NCI-H2081 (cell line): ENCODE results near the gene ZNHIT1.
"Not testable (repeated sequence)": the region's sequence is repeated elsewhere in the genome, so short reads cannot be mapped to it uniquely, and the experiment has no call there.

Experiments used
- DNase-seq, 2 experiments: peaks; one replicate each; lab custom pipeline; 2025; lab: John Stamatoyannopoulos, UW

The ZNHIT1 gene

GRCh38 chr7:101186844-101187428, 31.0 kb upstream of the ZNHIT1 start:
- DNase-seq = no peak

DNA sequence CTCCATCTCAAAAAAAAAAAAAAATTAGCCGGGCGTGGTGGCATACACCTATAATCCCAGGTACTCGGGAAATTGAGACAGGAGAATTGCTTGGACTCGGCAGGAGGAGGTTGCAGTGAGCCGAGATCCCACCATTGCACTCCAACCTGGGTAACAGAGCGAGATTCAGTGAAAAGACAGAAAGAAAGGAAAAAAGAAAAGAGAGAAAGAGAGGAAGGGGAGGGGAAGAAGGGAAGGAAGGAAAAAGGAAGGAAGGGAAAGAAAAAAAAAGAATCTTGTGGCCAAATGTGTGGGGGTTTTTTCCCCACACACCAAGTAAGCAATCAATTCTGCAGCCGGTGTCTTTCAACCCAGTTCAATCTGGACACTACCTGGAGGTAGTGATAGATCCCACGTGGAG, 28.9 kb upstream of the ZNHIT1 start:
- DNase-seq = no peak

DNA sequence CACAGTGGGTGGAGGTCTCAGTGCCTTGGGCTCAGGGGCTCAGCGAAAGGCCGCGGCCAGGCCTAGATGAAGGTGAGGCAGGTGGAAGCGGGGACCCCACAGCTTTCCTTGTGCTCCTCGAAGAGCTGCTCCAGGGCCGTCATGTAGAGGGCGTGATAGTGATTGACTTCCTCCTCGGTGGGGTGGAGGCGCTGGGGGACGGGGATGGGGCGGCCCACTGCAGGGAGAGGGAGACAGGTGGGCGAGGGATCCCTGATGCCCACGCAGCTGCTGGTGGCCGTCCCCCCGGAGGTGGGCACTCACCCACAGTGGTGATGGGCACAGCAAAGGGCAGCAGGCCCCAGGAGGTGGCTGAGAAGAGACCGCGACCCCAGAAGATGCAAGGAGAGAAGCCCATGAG, 22.1 kb upstream of the ZNHIT1 start:
- DNase-seq = no peak

- DNase-seq = no peak
These were observed 20.0 kb upstream of the ZNHIT1 start for GRCh38 chr7:101197991-101198390.

DNA sequence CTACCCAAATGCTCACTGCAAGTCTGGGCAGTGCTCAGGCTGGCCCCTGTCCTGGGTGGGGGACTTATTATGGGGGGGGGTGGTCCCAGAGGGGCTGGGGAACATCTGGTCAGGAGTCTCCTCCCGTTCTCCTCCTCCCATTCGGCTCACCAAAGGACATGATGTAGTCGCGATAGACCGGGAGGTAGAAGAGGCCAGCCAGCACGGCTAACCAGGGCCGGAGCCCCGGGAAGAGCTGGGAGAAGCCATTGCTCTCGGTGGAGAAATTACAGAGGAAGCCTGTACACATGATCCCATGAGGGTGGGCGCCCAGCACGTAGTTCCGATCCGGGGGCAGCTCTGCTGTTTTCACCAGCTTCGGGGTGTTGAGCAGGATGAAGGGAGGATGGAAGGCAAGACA, 19.5 kb upstream of the ZNHIT1 start:
- no peak for DNase-seq

GRCh38 chr7:101199522-101199921, 18.4 kb upstream of the ZNHIT1 start:
- not testable (repeated sequence) for DNase-seq

- DNase-seq = no peak
These were observed 17.5 kb upstream of the ZNHIT1 start for GRCh38 chr7:101200504-101200861.

DNA sequence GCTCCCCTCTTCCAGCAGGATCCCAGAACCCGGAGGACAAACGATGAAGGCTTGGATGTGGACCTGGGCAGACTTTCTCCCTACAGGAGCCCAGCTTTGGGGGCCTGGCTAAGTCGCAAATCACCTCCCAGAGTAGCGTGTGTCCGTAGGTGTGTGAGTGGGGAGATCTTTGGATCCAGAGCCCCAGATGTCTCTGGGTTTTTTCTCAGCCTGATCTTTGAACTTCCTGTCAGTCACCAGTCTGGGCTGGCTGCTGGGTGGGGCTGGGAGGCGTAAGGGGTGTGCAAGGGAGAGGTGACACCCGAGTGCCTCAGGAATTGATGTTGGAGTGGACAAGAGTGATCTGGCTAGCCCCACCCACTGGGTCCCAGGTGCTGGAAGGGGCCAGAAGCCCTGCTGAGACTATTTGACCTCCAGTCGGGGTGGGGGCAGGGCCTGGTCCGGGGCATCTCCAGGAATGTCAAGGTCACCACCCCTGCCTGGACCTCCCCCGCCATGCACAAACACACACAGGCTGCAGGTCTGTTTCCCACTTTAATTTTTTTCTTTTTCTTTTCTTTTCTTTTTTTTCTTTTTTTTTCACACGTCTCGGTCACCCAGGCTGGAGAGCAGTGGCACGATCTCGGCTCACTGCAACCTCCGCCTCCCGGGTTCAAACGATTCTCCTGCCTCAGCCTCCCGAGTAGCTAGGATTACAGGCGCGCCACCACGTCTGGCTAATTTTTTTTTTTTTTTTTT, 16.9 kb upstream of the ZNHIT1 start, which contains the start of gene MOGAT3:
Gene MOGAT3 (minus strand): TSS at position 175 of the 738 bp plus-strand sequence. CDS start 182 bp downstream, outside the sequence.
- no peak for DNase-seq

DNA sequence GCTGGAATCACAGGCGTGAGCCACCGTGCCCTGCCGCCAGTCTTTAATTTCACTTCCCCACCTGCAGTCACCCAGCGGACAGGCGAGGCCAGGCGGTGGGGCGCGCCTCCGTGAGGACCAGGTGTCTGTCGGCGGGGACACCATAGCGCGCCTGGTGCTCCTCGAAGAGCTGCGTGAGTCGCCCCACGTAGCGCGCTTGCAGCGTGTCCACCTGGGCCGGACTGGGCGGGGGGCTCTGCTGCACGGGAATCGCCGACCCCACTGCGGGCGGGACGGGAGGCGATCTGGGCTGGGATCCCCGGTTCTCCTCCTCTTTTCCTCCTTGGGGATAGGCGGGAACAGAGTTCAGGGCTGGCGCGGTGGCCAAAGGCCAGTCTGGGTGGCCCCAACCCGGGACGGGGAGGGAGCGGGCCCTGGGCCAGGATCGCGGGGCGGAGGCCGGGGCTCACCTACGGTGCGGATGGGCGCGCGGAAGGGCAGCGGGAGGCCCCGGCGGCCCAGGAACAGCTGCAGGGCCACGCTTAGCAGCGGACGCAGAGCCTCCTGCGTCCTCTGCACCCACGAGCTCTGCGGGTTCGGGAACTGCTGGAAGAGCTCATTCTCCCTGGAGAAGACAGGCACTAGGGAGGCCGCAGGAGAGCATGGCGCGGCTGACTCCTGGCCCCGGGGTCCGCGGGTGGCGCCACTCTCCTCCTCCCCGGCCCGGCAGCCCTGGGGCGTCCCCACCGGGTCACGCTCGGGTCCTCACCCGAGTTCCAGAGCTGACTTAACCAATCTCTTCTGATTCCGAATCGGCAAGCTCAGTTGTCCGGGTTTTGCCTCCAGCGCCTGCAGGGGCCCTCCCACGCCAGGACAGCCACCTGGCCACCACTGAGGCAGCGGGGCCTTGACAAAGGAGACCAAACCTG, 16.0 kb upstream of the ZNHIT1 start:
- no peak for DNase-seq

GRCh38 chr7:101202603-101202918, 15.4 kb upstream of the ZNHIT1 start:
- DNase-seq = no peak

- DNase-seq = not testable (repeated sequence)
These were observed 13.9 kb upstream of the ZNHIT1 start for GRCh38 chr7:101203740-101204738.

DNA sequence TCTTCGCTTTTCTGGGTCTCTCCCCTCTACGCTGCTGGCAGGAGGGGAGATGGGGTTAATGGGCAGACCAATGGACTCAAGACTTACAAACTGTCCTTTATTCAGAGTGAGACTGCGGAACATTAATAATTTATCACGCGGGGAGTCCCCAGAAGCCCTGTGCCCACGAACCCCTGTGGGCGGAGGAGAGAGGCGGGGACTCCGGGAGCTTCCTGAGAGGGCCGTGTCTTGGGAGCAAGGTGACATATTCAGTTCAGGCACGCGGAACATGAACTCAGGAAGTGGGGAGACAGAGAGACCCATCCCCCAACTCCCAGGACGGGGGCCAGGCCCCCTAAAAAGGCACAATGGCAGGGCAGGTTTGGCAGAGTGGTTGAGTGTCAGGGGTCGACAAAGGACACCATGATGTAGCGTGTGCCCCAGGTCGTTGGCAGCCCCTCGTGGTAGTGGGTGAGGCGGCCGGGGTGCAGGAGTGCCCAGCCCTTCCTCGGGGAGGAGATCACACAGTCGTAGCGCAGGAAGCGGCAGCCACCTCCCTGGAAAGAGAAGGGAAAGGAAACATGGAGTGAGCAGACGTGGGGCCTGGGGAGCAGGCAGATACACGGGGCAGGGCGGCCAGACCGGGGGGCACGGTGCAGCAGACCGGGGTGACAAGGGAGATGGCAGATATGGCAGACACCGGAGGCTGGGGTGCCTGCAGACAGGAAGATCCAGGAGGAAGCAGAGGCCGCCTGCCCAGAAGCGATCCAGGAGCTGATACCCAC, 11.9 kb upstream of the ZNHIT1 start:
- DNase-seq = no peak

- no peak for DNase-seq
These were observed 11.3 kb upstream of the ZNHIT1 start for GRCh38 chr7:101206665-101207042.

- no peak for DNase-seq
These were observed 10.5 kb upstream of the ZNHIT1 start for GRCh38 chr7:101207459-101207858.

DNA sequence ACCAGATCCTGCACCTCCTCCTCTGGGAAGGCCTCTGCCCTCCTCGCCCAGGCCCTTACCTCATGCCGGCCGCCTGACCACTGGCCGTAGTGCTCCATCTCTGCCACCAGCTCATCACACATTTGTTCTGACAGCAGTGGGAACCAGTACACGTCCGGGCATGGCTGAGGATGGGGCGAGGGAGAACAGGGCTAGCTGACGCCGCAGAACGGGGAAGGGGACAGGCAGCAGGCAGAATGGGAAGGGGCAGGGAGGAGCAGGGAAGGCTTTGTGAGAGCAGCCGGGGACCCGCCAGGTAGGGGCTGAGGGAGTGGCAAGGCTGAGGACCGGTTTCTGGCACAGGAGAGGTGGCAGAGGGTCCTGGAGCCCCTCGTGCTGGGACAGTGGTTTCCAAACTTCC, 9.2 kb upstream of the ZNHIT1 start:
- DNase-seq = no peak

- no peak for DNase-seq
These were observed 7.8 kb upstream of the ZNHIT1 start for GRCh38 chr7:101210143-101210542.

- DNase-seq = no peak
These were observed 6.5 kb upstream of the ZNHIT1 start for GRCh38 chr7:101211501-101211900.

DNA sequence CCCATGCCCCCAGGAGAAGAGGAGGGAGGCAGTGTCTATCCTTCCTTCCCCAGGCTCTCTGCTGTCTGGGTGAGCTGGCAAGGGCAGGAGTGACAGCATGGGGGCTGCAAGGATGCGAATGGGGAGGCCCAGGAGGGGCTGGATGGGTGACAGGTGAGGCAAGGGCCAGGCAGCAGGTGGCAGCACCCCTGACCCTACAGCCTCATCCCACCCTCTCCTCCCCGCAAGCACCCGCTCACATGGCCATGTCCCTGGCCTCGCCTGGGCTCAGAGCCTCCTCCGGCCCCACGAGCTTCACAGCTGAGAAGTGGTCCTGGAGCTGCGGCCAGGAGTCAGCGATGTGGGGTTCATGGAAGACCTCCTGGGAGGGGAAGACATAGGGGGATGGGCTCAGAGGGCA, 6.0 kb upstream of the ZNHIT1 start:
- DNase-seq = no peak

- no peak for DNase-seq
These were observed 1.7 kb upstream of the ZNHIT1 start for GRCh38 chr7:101216001-101216859.

DNA sequence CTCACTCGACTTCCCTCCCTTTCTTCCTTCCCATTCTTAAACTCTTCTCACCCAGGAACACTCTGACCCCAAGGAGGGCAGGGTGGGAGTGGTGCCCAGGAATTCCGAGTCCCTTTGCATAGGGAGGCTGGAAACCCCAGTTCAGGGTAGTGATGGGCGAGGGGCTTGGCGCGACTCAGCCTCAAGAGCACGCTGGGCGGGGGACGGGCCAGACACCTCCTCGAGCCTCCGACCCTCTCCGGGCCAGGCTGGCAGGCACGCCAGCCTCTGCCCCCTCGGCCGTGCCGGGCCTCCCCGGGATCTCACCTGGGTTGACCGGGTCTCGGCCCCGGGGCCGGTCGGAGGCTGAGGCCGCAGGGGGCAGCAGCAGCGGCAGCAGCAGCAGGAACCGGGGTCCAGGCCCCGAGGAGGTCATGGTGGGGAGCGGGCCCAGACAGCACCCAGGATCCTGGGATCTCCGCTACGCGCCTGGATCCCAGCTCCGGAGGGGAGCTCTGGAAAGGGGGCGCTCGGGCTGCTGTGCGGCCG, 1.0 kb upstream of the ZNHIT1 start:
- no peak for DNase-seq
